ENCODE results near the gene ITGAX.

GRCh38 chr16:31401436-31401835 lies 46.5 kb downstream of the ITGAX start:
- TF ChIP-seq EZH2 (IDR thresholded peaks at IDR 0.05) (no peak), POLR2AphosphoS5 (IDR thresholded peaks at IDR 0.05; ENCODE audit: borderline replicate concordance, low read depth, low read length) (no peak), FOXP2 (optimal IDR thresholded peaks at IDR 0.05; ENCODE audit: control extremely low read depth, extremely low read length, insufficient read depth) (no peak)

Measured in SK-N-MC (cell line).